Measurements from ENCODE around the gene TTLL3. TPM values are rescaled to one million over a fixed set of nuclear protein-coding genes. Genes with fewer than 3 reads are reported as not detected.

The TTLL3 gene
- total RNA-seq, 1 experiment from 2014 or later: 15.7 TPM

DNA sequence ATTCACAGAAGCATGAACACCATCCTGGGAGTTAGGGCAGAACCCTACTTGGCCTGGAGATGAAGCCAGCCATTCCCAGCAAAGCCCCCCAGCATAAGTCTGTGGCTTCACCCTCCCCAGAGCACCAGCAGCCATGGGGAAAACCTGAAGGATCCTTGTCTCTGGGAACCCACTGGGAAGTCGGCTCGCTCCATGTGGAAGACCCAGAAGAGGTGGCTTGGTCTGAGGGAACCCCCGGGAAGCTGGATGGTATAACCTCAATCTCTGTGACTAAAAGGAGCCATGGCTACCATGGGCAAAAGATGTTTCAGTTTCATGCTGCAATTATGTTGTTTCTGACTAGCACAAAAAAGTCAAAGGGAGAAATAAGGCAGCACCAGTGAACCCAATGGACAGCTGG lies 45.5 kb downstream of the TTLL3 start:
- TF ChIP-seq, protein P1, sequence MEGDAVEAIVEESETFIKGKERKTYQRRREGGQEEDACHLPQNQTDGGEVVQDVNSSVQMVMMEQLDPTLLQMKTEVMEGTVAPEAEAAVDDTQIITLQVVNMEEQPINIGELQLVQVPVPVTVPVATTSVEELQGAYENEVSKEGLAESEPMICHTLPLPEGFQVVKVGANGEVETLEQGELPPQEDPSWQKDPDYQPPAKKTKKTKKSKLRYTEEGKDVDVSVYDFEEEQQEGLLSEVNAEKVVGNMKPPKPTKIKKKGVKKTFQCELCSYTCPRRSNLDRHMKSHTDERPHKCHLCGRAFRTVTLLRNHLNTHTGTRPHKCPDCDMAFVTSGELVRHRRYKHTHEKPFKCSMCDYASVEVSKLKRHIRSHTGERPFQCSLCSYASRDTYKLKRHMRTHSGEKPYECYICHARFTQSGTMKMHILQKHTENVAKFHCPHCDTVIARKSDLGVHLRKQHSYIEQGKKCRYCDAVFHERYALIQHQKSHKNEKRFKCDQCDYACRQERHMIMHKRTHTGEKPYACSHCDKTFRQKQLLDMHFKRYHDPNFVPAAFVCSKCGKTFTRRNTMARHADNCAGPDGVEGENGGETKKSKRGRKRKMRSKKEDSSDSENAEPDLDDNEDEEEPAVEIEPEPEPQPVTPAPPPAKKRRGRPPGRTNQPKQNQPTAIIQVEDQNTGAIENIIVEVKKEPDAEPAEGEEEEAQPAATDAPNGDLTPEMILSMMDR (IDR thresholded peaks at IDR 0.05): no peak
- no peaks in the 10 kb centered on the region for H3K9me3 ChIP-seq (ENCODE audit: control insufficient read depth, insufficient read depth, low read depth, low read length)
- in situ Hi-C loops (cut with HindIII; ENCODE audit: low pct_unique_long_range_greater_than_20kb, low sequenced_read_pairs): no loop called here
- ChIA-PET CTCF (no interaction called here), POLR2A (no interaction called here)
- intact Hi-C loops (cut with micrococcal nuclease; ENCODE audit: unreplicated experiment): no loop called here
- ATAC-seq (no peak), DNase-seq (ENCODE audit: low read depth, low spot score) (no peak)
- H3K36me3 ChIP-seq (ENCODE audit: control insufficient read depth, insufficient read depth, low read length): no peaks in the 10 kb centered on the region
- no peak overlapping the region for H3K27ac ChIP-seq (ENCODE audit: low read length)
- no peaks in the 10 kb centered on the region for H3K4me1 ChIP-seq (ENCODE audit: control insufficient read depth, insufficient read depth, low read length)
- no TSS peak for BruUV-seq (replicated peaks)
- H3K4me3 ChIP-seq (ENCODE audit: low read depth in 2 of 2, low read length in 2 of 2): no peak overlapping the region
- H3K27me3 ChIP-seq (ENCODE audit: control insufficient read depth, insufficient read depth, low read length): no peaks in the 10 kb centered on the region

DNA sequence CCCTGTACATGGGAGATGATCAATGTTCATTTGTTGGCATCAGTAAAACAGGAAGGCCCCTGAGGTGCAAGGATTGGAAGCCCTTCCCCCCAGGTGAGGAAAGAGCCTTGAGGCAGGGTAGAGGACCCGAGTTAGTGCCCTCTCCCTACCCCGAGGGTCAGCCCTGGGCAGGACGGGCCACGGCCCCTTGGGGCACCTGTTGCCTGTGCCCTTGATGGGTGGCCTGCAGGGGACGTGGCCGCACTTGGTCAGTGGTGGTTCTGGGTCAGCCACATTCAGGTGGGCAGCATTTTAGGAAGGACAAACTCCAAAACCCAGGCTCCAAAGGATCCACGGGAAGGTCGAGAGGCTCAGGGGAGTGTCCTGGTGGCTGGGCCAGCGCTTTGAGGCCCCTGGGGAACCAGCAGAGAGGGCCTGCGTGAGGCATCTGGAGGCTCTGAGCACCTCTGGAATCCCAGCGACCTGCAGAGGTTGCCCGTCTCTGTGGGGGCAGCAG lies 49.5 kb downstream of the TTLL3 start:
- peaks cover 4% of the 10 kb centered on the region; the same call in 1 of the 2 replicates for H3K4me1 ChIP-seq (ENCODE audit: control insufficient read depth, insufficient read depth, low read length)
- in situ Hi-C loops (cut with HindIII; ENCODE audit: low pct_unique_long_range_greater_than_20kb, low sequenced_read_pairs): no loop called here
- ChIA-PET CTCF (interaction anchor here (0.7 kb wide), 1 partner anchor 53 kb away, joined by 3 read pairs; no protein-coding TSS in a partner anchor), POLR2A (no interaction called here)
- H3K4me3 ChIP-seq (ENCODE audit: low read depth in 2 of 2, low read length in 2 of 2): no peak overlapping the region
- no peaks in the 10 kb centered on the region for H3K27me3 ChIP-seq (ENCODE audit: control insufficient read depth, insufficient read depth, low read length)
- no peaks in the 10 kb centered on the region for H3K36me3 ChIP-seq (ENCODE audit: control insufficient read depth, insufficient read depth, low read length)
- no peaks in the 10 kb centered on the region for H3K9me3 ChIP-seq (ENCODE audit: control insufficient read depth, insufficient read depth, low read depth, low read length)
- intact Hi-C loops (cut with micrococcal nuclease; ENCODE audit: unreplicated experiment): no loop called here
- no peak overlapping the region for H3K27ac ChIP-seq (ENCODE audit: low read length)
- no TSS peak for BruUV-seq (replicated peaks)
- TF ChIP-seq TCF7L2 (IDR thresholded peaks at IDR 0.05; ENCODE audit: low read depth, low read length): no peak
- TF ChIP-seq, protein P1 (IDR thresholded peaks at IDR 0.05): no peak
- no peak for TF ChIP-seq POLR2AphosphoS5 (IDR thresholded peaks at IDR 0.05; ENCODE audit: low read depth, low read length)
- TF ChIP-seq SIN3A (IDR thresholded peaks at IDR 0.05; ENCODE audit: borderline replicate concordance, insufficient read depth, low read depth, low read length): no peak
- TF ChIP-seq, protein P2, sequence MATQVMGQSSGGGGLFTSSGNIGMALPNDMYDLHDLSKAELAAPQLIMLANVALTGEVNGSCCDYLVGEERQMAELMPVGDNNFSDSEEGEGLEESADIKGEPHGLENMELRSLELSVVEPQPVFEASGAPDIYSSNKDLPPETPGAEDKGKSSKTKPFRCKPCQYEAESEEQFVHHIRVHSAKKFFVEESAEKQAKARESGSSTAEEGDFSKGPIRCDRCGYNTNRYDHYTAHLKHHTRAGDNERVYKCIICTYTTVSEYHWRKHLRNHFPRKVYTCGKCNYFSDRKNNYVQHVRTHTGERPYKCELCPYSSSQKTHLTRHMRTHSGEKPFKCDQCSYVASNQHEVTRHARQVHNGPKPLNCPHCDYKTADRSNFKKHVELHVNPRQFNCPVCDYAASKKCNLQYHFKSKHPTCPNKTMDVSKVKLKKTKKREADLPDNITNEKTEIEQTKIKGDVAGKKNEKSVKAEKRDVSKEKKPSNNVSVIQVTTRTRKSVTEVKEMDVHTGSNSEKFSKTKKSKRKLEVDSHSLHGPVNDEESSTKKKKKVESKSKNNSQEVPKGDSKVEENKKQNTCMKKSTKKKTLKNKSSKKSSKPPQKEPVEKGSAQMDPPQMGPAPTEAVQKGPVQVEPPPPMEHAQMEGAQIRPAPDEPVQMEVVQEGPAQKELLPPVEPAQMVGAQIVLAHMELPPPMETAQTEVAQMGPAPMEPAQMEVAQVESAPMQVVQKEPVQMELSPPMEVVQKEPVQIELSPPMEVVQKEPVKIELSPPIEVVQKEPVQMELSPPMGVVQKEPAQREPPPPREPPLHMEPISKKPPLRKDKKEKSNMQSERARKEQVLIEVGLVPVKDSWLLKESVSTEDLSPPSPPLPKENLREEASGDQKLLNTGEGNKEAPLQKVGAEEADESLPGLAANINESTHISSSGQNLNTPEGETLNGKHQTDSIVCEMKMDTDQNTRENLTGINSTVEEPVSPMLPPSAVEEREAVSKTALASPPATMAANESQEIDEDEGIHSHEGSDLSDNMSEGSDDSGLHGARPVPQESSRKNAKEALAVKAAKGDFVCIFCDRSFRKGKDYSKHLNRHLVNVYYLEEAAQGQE (IDR thresholded peaks at IDR 0.05; ENCODE audit: insufficient read depth in 1 of 2, low read depth in 2 of 2, low read length in 1 of 2): no peak
- ATAC-seq: no peak
- DNase-seq (ENCODE audit: low read depth, low spot score): no peak
